Endothelial cell of umbilical vein (primary cell): ENCODE results near the gene USP8. TPM values are rescaled to one million over a fixed set of nuclear protein-coding genes. Genes with fewer than 3 reads are reported as not detected.

Experiments
- BruUV-seq: library from RNA; stranded (reverse); fragments of 400-500 nt; replicated peaks from 2 replicates; lab custom pipeline; 2021; lab: Mats Ljungman, UMichigan
- CTCF ChIA-PET: fragments of 300-600, 350-600 bp; sonication (Branson Sonifier 250); formaldehyde crosslinking; loops from one replicate; lab custom pipeline; 2021; ENCODE audit warnings: antibody characterized with exemption, inconsistent platforms; lab: Charles Lee
- POLR2A ChIA-PET: fragments of 300-600, 350-600 bp; sonication (Branson Sonifier 250); formaldehyde crosslinking; loops from one replicate; lab custom pipeline; 2021; ENCODE audit warnings: antibody characterized with exemption, inconsistent platforms; lab: Charles Lee
- DNase-seq: peaks from one replicate; pipeline ENCODE4 v3.0.0-alpha.2; 2011; ENCODE audit warnings: low read depth, low spot score
- FAIRE-seq: peaks from 2 replicates; lab custom pipeline; 2011; peaks lifted over from hg19 to GRCh38; lab: Jason Lieb, UNC
- H2AFZ ChIP-seq: 2 replicates; pipeline ENCODE4 v1.6.0; 2012; ENCODE audit warnings: low read depth, low read length, control low read depth, inconsistent platforms
- H3K27ac ChIP-seq: 2 replicates; pipeline ENCODE4 v1.5.1; 2011; ENCODE audit warnings: low read depth, mild to moderate bottlenecking, control low read depth, low read length, moderate library complexity; ENCODE audit not compliant: insufficient read depth
- H3K27me3 ChIP-seq, 2 experiments: 2 replicates each; pipeline versions ENCODE4 v1.6.0 to v1.6.1; 2011; ENCODE audit warnings: low read length in 2 of 2, mixed read lengths in 1 of 2; ENCODE audit not compliant: control insufficient read depth in 2 of 2, insufficient read depth in 2 of 2
- H3K36me3 ChIP-seq, 2 experiments: 2 replicates in 1 of 2; 3 replicates in 1 of 2; pipeline ENCODE4 v1.5.1; 2011; ENCODE audit warnings: low read length in 2 of 2, mild to moderate bottlenecking in 1 of 2, moderate library complexity in 1 of 2; ENCODE audit not compliant: control insufficient read depth in 2 of 2, insufficient read depth in 2 of 2; ENCODE audit errors: extremely low read depth in 1 of 2
- H3K4me1 ChIP-seq: 3 replicates; pipeline ENCODE4 v1.5.1; 2011; ENCODE audit warnings: mild to moderate bottlenecking, low read length; ENCODE audit not compliant: control insufficient read depth, insufficient read depth; ENCODE audit errors: extremely low read depth
- H3K4me2 ChIP-seq: 2 replicates; pipeline ENCODE4 v1.6.1; 2011; ENCODE audit warnings: low read length, control low read depth, mixed read lengths; ENCODE audit not compliant: insufficient read depth
- H3K4me3 ChIP-seq, 3 experiments: fragments of 200-600 bp in 1 of 3; sonication (generic), shearing (Covaris generic) in 1 of 3; replicated peaks in 1 of 3; 2 replicates each; pipeline ENCODE4 v1.5.1; 2011 to 2016; ENCODE audit warnings: control low read depth in 3 of 3, low read length in 3 of 3, mild to moderate bottlenecking in 2 of 3, inconsistent platforms in 1 of 3, low read depth in 1 of 3, moderate library complexity in 1 of 3; ENCODE audit not compliant: insufficient read depth in 1 of 3
- H3K79me2 ChIP-seq: 2 replicates; pipeline ENCODE4 v1.6.0; 2012; ENCODE audit warnings: low read length, inconsistent platforms; ENCODE audit not compliant: control insufficient read depth, insufficient read depth
- H3K9ac ChIP-seq: replicated peaks from 2 replicates; pipeline ENCODE3; 2011; ENCODE audit warnings: low read length, control low read depth; ENCODE audit not compliant: insufficient read depth; ENCODE audit errors: extremely low read depth
- H3K9me1 ChIP-seq: replicated peaks from 3 replicates; pipeline ENCODE4 v1.6.0; 2011; ENCODE audit warnings: mild to moderate bottlenecking, low read length; ENCODE audit not compliant: control insufficient read depth, insufficient read depth; ENCODE audit errors: extremely low read depth
- H3K9me3 ChIP-seq: replicated peaks from 2 replicates; pipeline ENCODE4 v1.5.1; 2012; ENCODE audit warnings: low read length, inconsistent platforms; ENCODE audit not compliant: control insufficient read depth, insufficient read depth
- H4K20me1 ChIP-seq: replicated peaks from 2 replicates; pipeline ENCODE3; 2011; ENCODE audit warnings: mild to moderate bottlenecking, low read length; ENCODE audit not compliant: control insufficient read depth, insufficient read depth; ENCODE audit errors: extremely low read depth
- EZH2 ChIP-seq: IDR thresholded peaks from 2 replicates; pipeline ENCODE4 v1.6.1; 2012; ENCODE audit warnings: borderline replicate concordance, low read depth, mild to moderate bottlenecking, moderate library complexity, low read length, inconsistent platforms; ENCODE audit not compliant: severe bottlenecking
- FOS ChIP-seq: IDR thresholded peaks from 2 replicates; pipeline ENCODE4 v1.6.1; 2011; ENCODE audit warnings: mild to moderate bottlenecking, low read length, moderate library complexity, borderline replicate concordance; ENCODE audit not compliant: insufficient read depth
- GATA2 ChIP-seq: IDR thresholded peaks from 2 replicates; pipeline ENCODE4 v1.7.0; 2011; ENCODE audit warnings: low read depth, mild to moderate bottlenecking, moderate library complexity, mixed read lengths, low read length; ENCODE audit not compliant: insufficient read length, insufficient read depth
- JUN ChIP-seq: IDR thresholded peaks from 2 replicates; pipeline ENCODE4 v1.6.1; 2011; ENCODE audit warnings: borderline replicate concordance, low read depth; ENCODE audit not compliant: insufficient read length, insufficient read depth
- MYC ChIP-seq: IDR thresholded peaks from one replicate; pipeline ENCODE4 v1.6.1; 2011; ENCODE audit warnings: mild to moderate bottlenecking, low read depth, low read length
- POLR2A ChIP-seq: IDR thresholded peaks from 2 replicates; pipeline ENCODE4 v1.6.1; 2012; ENCODE audit warnings: low read depth, mild to moderate bottlenecking, control low read depth, low read length
- POLR2AphosphoS5 ChIP-seq: IDR thresholded peaks from 2 replicates; pipeline ENCODE4 v1.6.1; 2012; ENCODE audit warnings: low read depth, mild to moderate bottlenecking, control low read depth, low read length, moderate library complexity; ENCODE audit not compliant: insufficient read depth
- dilution Hi-C: fragments of 300-500 bp; cut with MboI; formaldehyde crosslinking; loops from one replicate; pipeline ENCODE4 v1.15.0; 2019; ENCODE audit warnings: low sequenced_read_pairs; ENCODE audit not compliant: extremely low pct_ligation_motif_present
- intact Hi-C: fragments of 100-400 bp; cut with micrococcal nuclease; formaldehyde crosslinking; loops from one replicate; pipeline ENCODE4 v1.10.0; 2022
- polyA plus RNA-seq, 4 experiments: library from polyadenylated mRNA; depleted of rRNA in 3 of 4; stranded (reverse) in 3 of 4; unstranded in 1 of 4; fragments of >200 nt; gene quantifications; 2 replicates each; pipeline versions ENCODE4 v1.2.1 to v1.2.3, GENCODE V29; 2011 to 2012; ENCODE audit warnings: missing spikeins in 1 of 4
- total RNA-seq: library from RNA; stranded (reverse); gene quantifications from 2 replicates; pipeline ENCODE4 v1.2.3, GENCODE V29; 2021
- TF ChIP-seq, protein P1 (sequence below): IDR thresholded peaks from 2 replicates; pipeline ENCODE4 v1.6.1; 2011; ENCODE audit not compliant: insufficient read depth, insufficient read length
- TF ChIP-seq, protein P2 (sequence below), 2 donors: IDR thresholded peaks; 1 replicate in 1 of 2; 2 replicates in 1 of 2; pipeline ENCODE4 v1.5.1; 2011; ENCODE audit warnings: low read length in 2 of 2, mild to moderate bottlenecking in 2 of 2, moderate library complexity in 2 of 2, control low read depth in 1 of 2, inconsistent platforms in 1 of 2, low read depth in 1 of 2; ENCODE audit not compliant: insufficient read depth in 1 of 2; ENCODE audit errors: extremely low read depth in 1 of 2

USP8 gene
- total and polyA plus RNA-seq, 2 donors (not counting 3 experiments of a cell fraction or from before 2014, with no cell fraction given), result 19.0 to 44.8 TPM

DNA sequence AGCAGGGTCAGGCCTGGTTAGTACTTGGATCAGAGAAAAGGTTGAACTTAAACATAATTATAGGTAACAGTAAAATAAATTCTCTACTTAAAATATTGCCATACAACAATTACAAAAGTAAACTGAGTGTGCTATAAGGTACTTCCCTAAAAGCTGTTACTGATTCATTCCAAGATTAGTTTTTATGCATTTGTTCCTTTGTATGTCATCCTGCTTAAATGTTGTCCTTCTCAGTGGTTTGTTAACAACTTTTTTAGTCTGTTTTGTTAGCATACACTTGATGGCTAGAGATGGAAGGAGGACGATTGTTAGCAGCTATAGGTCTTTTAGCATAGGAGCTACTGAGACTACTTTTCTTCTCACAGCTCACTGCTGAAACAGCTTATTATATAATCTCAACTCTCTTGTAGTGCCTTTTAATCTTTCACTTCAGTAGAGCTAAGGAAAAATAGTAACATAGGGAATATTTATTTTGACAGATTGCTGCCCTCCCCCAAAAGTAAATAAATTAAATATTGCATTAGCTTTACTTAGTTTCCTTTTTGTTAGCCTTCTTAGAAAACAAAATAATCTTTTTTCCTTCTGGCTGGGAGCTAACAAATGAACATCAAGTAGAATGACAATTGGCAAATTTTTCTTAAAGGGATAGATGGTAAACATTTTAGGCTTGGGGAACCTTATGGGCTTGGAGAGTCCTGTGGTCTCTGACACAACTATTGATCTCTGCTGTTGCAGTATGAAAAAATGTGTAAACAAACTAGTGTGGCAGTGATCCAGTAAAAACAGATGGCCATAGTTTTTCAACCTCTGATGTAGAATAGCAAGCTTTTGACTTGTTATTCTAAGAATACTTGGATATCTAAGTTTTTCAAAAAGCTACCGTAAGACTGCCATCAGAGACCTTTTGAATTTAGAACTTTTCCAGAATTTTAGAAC, 39.5 kb downstream of the USP8 start:
- peak; percentile 46 for FAIRE-seq
- Histone ChIP-seq H3K36me3 (peaks cover 0 to 3% of the 10 kb centered on the region in 2 experiments), H3K4me2 (no peak overlapping the region), H3K4me1 (no peaks in the 10 kb centered on the region), H3K9ac (no peak overlapping the region), H3K4me3 (no peak overlapping the region), H3K27me3 (no peaks in the 10 kb centered on the region), H3K9me1 (no peaks in the 10 kb centered on the region), H3K27ac (no peak overlapping the region), H2AFZ (no peak overlapping the region), H3K79me2 (no peaks in the 10 kb centered on the region), H3K9me3 (no peaks in the 10 kb centered on the region), H4K20me1 (no peaks in the 10 kb centered on the region)
- ChIA-PET CTCF (interaction anchor here (0.6 to 1.0 kb wide), 2 partner anchors 34 to 324 kb away, joined by 3 to 7 read pairs; no protein-coding TSS in a partner anchor), POLR2A (no interaction called here)
- no TSS peak for BruUV-seq
- dilution Hi-C loops, result no loop called here
- TF ChIP-seq MYC (no peak), EZH2 (no peak)
- peak; percentile 36 for DNase-seq
- intact Hi-C loops, result no loop called here

DNA sequence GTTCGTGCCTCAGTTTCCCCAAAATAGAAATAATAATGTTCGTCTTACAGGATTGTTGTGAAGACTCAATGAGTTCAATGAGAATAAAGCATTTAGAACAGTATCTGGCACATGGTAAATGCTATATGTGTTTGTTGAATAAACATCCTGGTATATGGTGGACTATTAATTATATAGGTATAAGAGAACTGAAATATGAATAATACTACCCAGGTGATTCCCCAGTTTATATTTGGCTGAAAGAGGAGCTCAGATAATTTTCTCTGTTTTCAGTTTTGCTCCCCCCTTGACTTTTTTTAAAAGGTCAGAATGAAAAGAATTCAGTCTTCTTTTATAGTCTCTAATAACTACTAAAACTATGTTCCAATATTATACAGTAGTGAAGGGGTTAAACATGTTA, 46.9 kb downstream of the USP8 start:
- peaks cover 0 to 4% of the 10 kb centered on the region in 2 experiments for H3K36me3 ChIP-seq
- no peaks in the 10 kb centered on the region for H4K20me1 ChIP-seq
- no TSS peak for BruUV-seq
- H3K9me1 ChIP-seq, result no peaks in the 10 kb centered on the region
- no peak overlapping the region for H3K27ac ChIP-seq
- dilution Hi-C loops, result no loop called here
- ChIA-PET POLR2A (interaction anchor here (0.6 kb wide), 1 partner anchor 175 kb away, joined by 3 read pairs; no protein-coding TSS in a partner anchor), CTCF (no interaction called here)
- no peaks in the 10 kb centered on the region for H3K9me3 ChIP-seq
- no peak overlapping the region for H2AFZ ChIP-seq
- H3K4me3 ChIP-seq, result no peak overlapping the region
- no peak overlapping the region for H3K4me2 ChIP-seq
- no peak overlapping the region for H3K9ac ChIP-seq
- H3K79me2 ChIP-seq, result no peaks in the 10 kb centered on the region
- TF ChIP-seq POLR2AphosphoS5 (no peak), JUN (no peak), EZH2 (no peak), MYC (no peak), FOS (no peak), GATA2 (no peak), POLR2A (no peak)
- TF ChIP-seq, protein P1, sequence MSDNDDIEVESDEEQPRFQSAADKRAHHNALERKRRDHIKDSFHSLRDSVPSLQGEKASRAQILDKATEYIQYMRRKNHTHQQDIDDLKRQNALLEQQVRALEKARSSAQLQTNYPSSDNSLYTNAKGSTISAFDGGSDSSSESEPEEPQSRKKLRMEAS, result no peak
- TF ChIP-seq, protein P2, sequence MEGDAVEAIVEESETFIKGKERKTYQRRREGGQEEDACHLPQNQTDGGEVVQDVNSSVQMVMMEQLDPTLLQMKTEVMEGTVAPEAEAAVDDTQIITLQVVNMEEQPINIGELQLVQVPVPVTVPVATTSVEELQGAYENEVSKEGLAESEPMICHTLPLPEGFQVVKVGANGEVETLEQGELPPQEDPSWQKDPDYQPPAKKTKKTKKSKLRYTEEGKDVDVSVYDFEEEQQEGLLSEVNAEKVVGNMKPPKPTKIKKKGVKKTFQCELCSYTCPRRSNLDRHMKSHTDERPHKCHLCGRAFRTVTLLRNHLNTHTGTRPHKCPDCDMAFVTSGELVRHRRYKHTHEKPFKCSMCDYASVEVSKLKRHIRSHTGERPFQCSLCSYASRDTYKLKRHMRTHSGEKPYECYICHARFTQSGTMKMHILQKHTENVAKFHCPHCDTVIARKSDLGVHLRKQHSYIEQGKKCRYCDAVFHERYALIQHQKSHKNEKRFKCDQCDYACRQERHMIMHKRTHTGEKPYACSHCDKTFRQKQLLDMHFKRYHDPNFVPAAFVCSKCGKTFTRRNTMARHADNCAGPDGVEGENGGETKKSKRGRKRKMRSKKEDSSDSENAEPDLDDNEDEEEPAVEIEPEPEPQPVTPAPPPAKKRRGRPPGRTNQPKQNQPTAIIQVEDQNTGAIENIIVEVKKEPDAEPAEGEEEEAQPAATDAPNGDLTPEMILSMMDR (IDR thresholded peaks at IDR 0.05; ENCODE audit: extremely low read depth in 1 of 2, insufficient read depth in 1 of 2, low read depth in 1 of 2, low read length in 2 of 2), result no peak
- no peaks in the 10 kb centered on the region for H3K4me1 ChIP-seq
- no peaks in the 10 kb centered on the region for H3K27me3 ChIP-seq
- intact Hi-C loops, result no loop called here
- FAIRE-seq (no peak), DNase-seq (no peak)
